Nephron (organoid): Measurements from ENCODE around the gene CIITA.

Experiments used
- H3K27ac Mint-ChIP-seq, 3 experiments: 2 replicates each; pipeline ENCODE4 v1.8.0; 2020; ENCODE audit warnings: mixed read lengths in 3 of 3, mild to moderate bottlenecking in 2 of 3, moderate library complexity in 1 of 3
- H3K27me3 Mint-ChIP-seq: 2 replicates; pipeline ENCODE4 v1.8.0; 2021; ENCODE audit warnings: low read depth, mild to moderate bottlenecking, moderate library complexity, mixed read lengths
- H3K36me3 Mint-ChIP-seq: 2 replicates; pipeline ENCODE4 v1.8.0; 2020; ENCODE audit warnings: low read depth, mixed read lengths
- H3K4me1 Mint-ChIP-seq: 2 replicates; pipeline ENCODE4 v1.8.0; 2020; ENCODE audit warnings: mixed read lengths
- H3K4me3 Mint-ChIP-seq, 3 experiments: 2 replicates each; pipeline ENCODE4 v1.8.0; 2020; ENCODE audit warnings: mild to moderate bottlenecking in 3 of 3, mixed read lengths in 3 of 3, moderate library complexity in 2 of 3
- H3K9me3 Mint-ChIP-seq: 2 replicates; pipeline ENCODE4 v1.8.0; 2020; ENCODE audit warnings: mixed read lengths
- TF ChIP-seq, protein P1 (sequence below), 3 experiments: fragments of 200-600 bp; sonication (generic); IDR thresholded peaks; one replicate each; pipeline ENCODE4 v1.5.0; 2021; ENCODE audit warnings: antibody characterized with exemption in 3 of 3; ENCODE audit not compliant: unreplicated experiment in 3 of 3

CIITA gene

DNA sequence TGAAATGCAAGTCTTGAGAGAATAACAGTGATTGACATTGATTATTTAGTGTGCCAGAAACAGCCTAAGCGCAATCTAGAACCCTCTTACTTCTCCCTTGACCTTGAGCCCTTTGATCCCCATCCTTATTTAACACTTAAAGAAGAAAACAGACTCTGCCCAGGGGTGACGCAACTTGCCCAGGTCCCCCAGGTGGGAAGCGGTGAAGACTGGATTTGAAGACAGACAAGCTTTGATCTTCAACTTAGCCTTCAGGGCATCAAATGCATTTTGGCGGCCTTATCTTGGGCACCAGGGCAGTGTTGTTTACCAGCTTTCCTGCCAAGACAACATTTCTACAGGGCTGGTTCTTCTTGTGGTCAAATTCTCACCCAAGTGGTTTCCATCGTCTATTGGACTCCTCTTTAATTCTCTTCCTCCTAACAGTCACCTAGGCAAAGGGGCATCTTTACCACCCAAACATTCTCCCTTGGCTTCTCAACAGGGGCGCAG lies 8.9 kb upstream of the CIITA start:
- Mint-ChIP-seq H3K27me3 (peaks cover 41% of the 10 kb centered on the region), H3K36me3 (no peaks in the 10 kb centered on the region), H3K27ac (no peak overlapping the region), H3K9me3 (no peaks in the 10 kb centered on the region), H3K4me1 (peaks cover 10% of the 10 kb centered on the region), H3K4me3 (no peak overlapping the region)
- TF ChIP-seq, protein P1, sequence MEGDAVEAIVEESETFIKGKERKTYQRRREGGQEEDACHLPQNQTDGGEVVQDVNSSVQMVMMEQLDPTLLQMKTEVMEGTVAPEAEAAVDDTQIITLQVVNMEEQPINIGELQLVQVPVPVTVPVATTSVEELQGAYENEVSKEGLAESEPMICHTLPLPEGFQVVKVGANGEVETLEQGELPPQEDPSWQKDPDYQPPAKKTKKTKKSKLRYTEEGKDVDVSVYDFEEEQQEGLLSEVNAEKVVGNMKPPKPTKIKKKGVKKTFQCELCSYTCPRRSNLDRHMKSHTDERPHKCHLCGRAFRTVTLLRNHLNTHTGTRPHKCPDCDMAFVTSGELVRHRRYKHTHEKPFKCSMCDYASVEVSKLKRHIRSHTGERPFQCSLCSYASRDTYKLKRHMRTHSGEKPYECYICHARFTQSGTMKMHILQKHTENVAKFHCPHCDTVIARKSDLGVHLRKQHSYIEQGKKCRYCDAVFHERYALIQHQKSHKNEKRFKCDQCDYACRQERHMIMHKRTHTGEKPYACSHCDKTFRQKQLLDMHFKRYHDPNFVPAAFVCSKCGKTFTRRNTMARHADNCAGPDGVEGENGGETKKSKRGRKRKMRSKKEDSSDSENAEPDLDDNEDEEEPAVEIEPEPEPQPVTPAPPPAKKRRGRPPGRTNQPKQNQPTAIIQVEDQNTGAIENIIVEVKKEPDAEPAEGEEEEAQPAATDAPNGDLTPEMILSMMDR (IDR thresholded peaks at IDR 0.05; ENCODE audit: unreplicated experiment in 3 of 3): no peak

DNA sequence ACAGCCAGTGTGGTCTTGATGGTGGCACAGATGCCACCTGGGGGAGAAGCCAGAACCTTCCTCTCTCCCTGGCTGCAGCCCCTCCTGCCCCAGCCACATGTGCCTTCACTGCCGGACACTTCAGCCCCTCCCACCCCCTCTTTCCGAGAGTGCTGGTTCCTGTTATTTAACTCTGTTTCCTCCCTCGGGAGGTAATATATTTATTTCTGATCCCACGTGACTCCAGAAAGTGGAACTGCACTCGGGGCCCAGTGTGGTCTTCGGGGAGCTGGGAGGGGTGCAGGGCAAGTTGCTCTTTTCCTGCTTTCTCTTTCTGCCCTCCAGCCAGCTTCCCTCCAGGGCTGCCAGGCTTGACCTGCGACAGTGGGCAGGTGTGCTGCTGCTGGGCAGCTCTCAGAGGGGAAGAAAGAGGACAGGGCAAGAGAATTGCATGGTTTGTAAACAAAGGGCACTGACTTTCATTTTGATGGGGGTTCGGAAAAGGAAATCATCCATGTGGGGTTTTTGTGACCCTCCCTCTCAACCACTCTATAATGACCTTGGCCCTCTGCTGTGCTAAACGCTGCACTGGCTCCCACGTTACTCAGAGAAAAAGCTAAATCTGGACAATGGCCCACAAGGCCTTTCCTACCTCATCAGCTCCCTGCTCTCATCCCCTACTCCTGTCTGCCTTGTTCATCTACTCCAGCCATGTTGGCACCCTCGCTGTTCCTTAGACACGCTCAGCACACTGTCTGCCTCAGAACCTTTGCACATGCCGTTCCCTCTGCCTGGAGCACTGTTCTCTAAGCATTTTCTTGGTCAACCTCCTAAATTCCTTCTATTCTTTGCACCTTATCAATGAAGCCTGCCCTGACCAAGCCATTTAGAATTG lies 8.2 kb upstream of the CIITA start:
- Mint-ChIP-seq H3K27me3 (peaks cover 43% of the 10 kb centered on the region), H3K4me1 (peaks cover 10% of the 10 kb centered on the region), H3K36me3 (no peaks in the 10 kb centered on the region), H3K27ac (no peak overlapping the region), H3K4me3 (no peak overlapping the region), H3K9me3 (no peaks in the 10 kb centered on the region)
- TF ChIP-seq, protein P1 (IDR thresholded peaks at IDR 0.05; ENCODE audit: unreplicated experiment in 3 of 3): no peak

DNA sequence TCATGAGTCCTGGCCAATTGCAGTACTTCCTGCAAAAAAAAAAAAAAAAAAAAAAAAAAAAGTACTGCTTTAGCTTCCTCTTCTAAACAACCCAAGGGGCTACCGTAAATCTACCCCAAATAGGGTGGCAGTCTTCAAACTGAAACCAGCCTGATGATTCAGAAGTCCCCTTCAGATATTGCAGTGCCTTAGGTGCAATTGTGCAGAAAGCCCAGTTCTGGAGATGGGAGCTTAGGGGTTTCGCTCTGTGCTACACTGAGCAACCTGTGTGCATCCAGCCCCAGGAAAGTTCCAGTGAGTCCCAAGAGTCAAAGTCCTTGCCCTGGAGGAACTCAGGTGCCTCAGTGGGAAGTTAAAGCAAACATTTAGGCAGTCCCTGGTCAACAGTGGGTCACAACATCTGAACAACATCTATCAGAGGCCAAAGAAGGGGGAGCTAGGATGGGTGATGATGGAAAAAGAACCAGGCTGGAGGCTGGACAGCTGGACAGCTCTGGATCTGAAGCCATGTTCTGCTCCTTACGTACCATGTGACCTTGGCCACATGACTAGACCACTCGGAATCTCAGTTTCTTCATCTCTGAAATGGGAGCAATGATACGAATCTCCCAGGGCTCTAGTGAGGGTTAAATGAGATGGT lies 6.7 kb upstream of the CIITA start:
- Mint-ChIP-seq H3K4me3 (no peak overlapping the region), H3K9me3 (no peaks in the 10 kb centered on the region), H3K4me1 (peaks cover 10% of the 10 kb centered on the region), H3K36me3 (no peaks in the 10 kb centered on the region), H3K27me3 (peaks cover 57% of the 10 kb centered on the region), H3K27ac (no peak overlapping the region)
- TF ChIP-seq, protein P1 (IDR thresholded peaks at IDR 0.05; ENCODE audit: unreplicated experiment in 3 of 3): no peak

DNA sequence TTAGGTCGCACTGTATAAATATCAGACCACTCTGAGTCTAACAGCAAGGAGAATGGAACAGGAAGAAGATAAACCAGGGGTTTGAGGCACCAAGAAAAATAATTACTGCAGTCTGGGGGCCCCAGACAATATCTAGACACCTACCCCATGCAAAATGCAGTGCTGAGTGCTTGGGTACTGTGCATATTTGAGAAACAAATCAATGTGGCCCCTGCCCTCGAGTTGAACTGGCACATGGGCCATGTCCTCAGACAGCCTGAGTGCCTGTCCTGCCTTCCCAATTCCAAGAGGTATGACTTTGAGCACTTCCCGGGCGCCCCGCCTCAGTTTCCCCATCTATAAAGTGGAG lies 6.2 kb upstream of the CIITA start:
- H3K4me1 Mint-ChIP-seq: peaks cover 10% of the 10 kb centered on the region
- no peaks in the 10 kb centered on the region for H3K9me3 Mint-ChIP-seq
- H3K4me3 Mint-ChIP-seq: no peak overlapping the region
- TF ChIP-seq, protein P1 (IDR thresholded peaks at IDR 0.05; ENCODE audit: unreplicated experiment in 3 of 3): no peak
- H3K27ac Mint-ChIP-seq: no peak overlapping the region
- H3K27me3 Mint-ChIP-seq: peaks cover 62% of the 10 kb centered on the region
- H3K36me3 Mint-ChIP-seq: no peaks in the 10 kb centered on the region

DNA sequence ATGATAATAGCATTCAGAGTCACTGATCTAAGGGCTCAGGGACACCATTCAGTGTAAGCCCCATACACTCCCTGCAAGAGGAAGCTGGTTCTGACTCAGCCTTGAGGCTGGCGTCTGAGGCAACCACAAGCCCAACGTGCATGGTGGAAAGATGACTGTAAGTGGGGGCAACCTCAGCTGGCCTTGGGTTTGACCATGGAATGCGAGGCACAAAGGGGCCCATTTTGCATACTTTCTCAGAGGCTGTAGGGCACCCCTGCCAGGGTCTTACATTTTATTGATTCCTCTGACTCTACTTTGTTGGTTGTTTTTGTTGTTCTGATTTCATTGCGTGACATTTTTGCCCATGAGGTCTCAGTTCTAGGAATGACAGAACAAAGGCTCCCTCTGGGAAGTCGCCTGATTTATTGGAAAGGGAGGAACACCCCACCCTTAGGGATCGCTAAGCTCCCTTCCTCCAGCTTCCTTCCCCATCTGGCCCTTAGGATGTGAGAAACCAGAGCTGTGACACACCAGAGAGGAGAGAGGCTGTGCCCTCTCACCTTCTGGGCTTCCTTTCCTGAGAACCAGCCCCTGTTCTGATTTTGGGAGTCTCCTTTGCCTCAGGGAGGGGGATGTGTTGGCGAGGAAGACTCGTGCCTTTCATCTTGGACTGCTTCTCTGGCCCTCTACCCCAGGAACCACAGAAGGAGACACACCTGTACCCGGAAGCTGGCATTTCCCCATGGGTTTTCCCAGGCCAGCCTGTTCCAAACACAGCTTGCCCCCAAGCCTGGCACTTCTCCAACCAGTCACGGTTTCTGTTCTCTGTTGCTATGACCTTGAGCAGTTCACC lies 5.6 kb upstream of the CIITA start:
- Mint-ChIP-seq H3K4me1 (peaks cover 10% of the 10 kb centered on the region), H3K9me3 (no peaks in the 10 kb centered on the region), H3K36me3 (no peaks in the 10 kb centered on the region), H3K27me3 (peaks cover 67% of the 10 kb centered on the region), H3K27ac (no peak overlapping the region), H3K4me3 (no peak overlapping the region)
- TF ChIP-seq, protein P1 (IDR thresholded peaks at IDR 0.05; ENCODE audit: unreplicated experiment in 3 of 3): no peak
